ENCODE measurements around the gene SAP25. TPM values are rescaled to one million over a fixed set of nuclear protein-coding genes. Genes with fewer than 3 reads are reported as not detected.

Gene SAP25
- total and polyA plus RNA-seq, 11 donors, result 0.30 to 2.3 (median 0.65) TPM; not detected in 4

GRCh38 chr7:100614308-100614861 lies 40.7 kb upstream of the SAP25 start:
- intact Hi-C loops (cut with DNase I), result loop anchor here in 4 of 10 donors (5.0 to 10.0 kb wide), 3 partner anchors 58 to 78 kb away; partner anchors contain the start of genes GIGYF1 (in 3 of the 4) and GNB2 (in 2 of the 4)
- Histone ChIP-seq H3K4me3 (no peak overlapping the region), H3K9me3 (no peaks in the 10 kb centered on the region), H3K27me3 (no peaks in the 10 kb centered on the region), H3K36me3 (peaks cover 0 to 14% (median 0%) of the 10 kb centered on the region in 9 donors), H3K27ac (no peak overlapping the region), H3K4me1 (peaks cover 0 to 24% (median 12%) of the 10 kb centered on the region in 12 donors)
- no peak for DNase-seq
- TF ChIP-seq CTCF (IDR thresholded peaks at IDR 0.05), result no peak
- TF ChIP-seq POLR2A (IDR thresholded peaks at IDR 0.05), result no peak
- 79 to 95% (median 90%) methylated on average over 6 of the region's 6 CpGs for WGBS, 4 donors
- no peak for ATAC-seq

GRCh38 chr7:100613412-100614175 lies 39.9 kb upstream of the SAP25 start:
- no peak overlapping the region for H3K27ac ChIP-seq
- no peaks in the 10 kb centered on the region for H3K27me3 ChIP-seq
- TF ChIP-seq POLR2A (IDR thresholded peaks at IDR 0.05) (no peak), CTCF (IDR thresholded peaks at IDR 0.05) (no peak)
- intact Hi-C loops (cut with DNase I), result loop anchor here in 7 of 10 donors (1.0 to 10.0 kb wide), 6 partner anchors 27 to 79 kb away; partner anchors contain the start of genes GIGYF1 (in 3 of the 7), GNB2 (in 2 of the 7), AGFG2 (in 1 of the 7) and FBXO24 (in 1 of the 7)
- WGBS, 4 donors, result 88 to 93% (median 91%) methylated on average over 13 of the region's 13 CpGs
- H3K4me3 ChIP-seq, result peak overlapping the region in 7 of 12 donors; percentile 69 to 90 (median 77)
- ATAC-seq (no peak), DNase-seq (no peak)
- peaks cover 0 to 14% (median 0%) of the 10 kb centered on the region in 9 donors for H3K36me3 ChIP-seq
- H3K4me1 ChIP-seq, result peaks cover 0 to 24% (median 12%) of the 10 kb centered on the region in 12 donors
- H3K9me3 ChIP-seq, result no peaks in the 10 kb centered on the region

GRCh38 chr7:100612730-100613390 lies 39.2 kb upstream of the SAP25 start:
- no peaks in the 10 kb centered on the region for H3K9me3 ChIP-seq
- H3K36me3 ChIP-seq, result peaks cover 0 to 14% (median 0%) of the 10 kb centered on the region in 9 donors
- no peak for TF ChIP-seq POLR2A (IDR thresholded peaks at IDR 0.05)
- TF ChIP-seq CTCF (IDR thresholded peaks at IDR 0.05), result peak in 1 of 12 donors; percentile 7
- intact Hi-C loops (cut with DNase I), result loop anchor here in 7 of 10 donors (1.0 to 10.0 kb wide), 8 partner anchors 26 to 79 kb away; partner anchors contain the start of genes GNB2 (in 4 of the 7), GIGYF1 (in 3 of the 7), FBXO24 (in 2 of the 7) and LRCH4 (in 2 of the 7)
- DNase-seq (no peak), ATAC-seq (peak in 1 of 4 donors; percentile 11)
- H3K27ac ChIP-seq, result peak overlapping the region; percentile 17 to 98 (median 92)
- 4 to 8% (median 5%) methylated on average over 12 to 29 of the region's 29 CpGs for WGBS, 4 donors
- peak overlapping the region; percentile 54 to 90 (median 76) for H3K4me3 ChIP-seq
- peaks cover 0 to 24% (median 12%) of the 10 kb centered on the region in 12 donors for H3K4me1 ChIP-seq
- no peaks in the 10 kb centered on the region for H3K27me3 ChIP-seq
